Parathyroid adenoma (tissue), 2 donors: ENCODE results near the gene TAS2R43.

Experiments used
- H2AFZ ChIP-seq: fragments of 300-600 bp; sonication (generic); one replicate; pipeline ENCODE4 v1.7.0; 2017; ENCODE audit warnings: antibody characterized with exemption, mild to moderate bottlenecking
- H3K27ac ChIP-seq: fragments of 300-600 bp; sonication (generic); one replicate; pipeline ENCODE4 v1.7.0; 2017
- H3K27me3 ChIP-seq: fragments of 300-600 bp; sonication (generic); one replicate; pipeline ENCODE4 v1.7.0; 2017; ENCODE audit warnings: low read length; ENCODE audit not compliant: control insufficient read depth, insufficient read depth
- H3K36me3 ChIP-seq: fragments of 300-600 bp; sonication (generic); one replicate; pipeline ENCODE4 v1.7.0; 2017; ENCODE audit warnings: low read length; ENCODE audit not compliant: control insufficient read depth, insufficient read depth
- H3K4me1 ChIP-seq: fragments of 300-600 bp; sonication (generic); one replicate; pipeline ENCODE4 v1.7.0; 2017; ENCODE audit warnings: control low read depth
- H3K4me2 ChIP-seq: fragments of 300-600 bp; sonication (generic); one replicate; pipeline ENCODE4 v1.7.0; 2017; ENCODE audit warnings: low read length
- H3K4me3 ChIP-seq: fragments of 300-600 bp; sonication (generic); one replicate; pipeline ENCODE4 v1.7.0; 2017; ENCODE audit warnings: low read depth, low read length
- H3K79me2 ChIP-seq: fragments of 300-600 bp; sonication (generic); one replicate; pipeline ENCODE4 v1.7.0; 2017; ENCODE audit warnings: control low read depth
- H3K9ac ChIP-seq: fragments of 300-600 bp; sonication (generic); one replicate; pipeline ENCODE4 v1.7.0; 2017; ENCODE audit warnings: mild to moderate bottlenecking
- H3K9me3 ChIP-seq: fragments of 300-600 bp; sonication (generic); one replicate; pipeline ENCODE4 v1.7.0; 2017; ENCODE audit warnings: low read length; ENCODE audit not compliant: control insufficient read depth
- TF ChIP-seq, protein P1 (sequence below): fragments of 300-600 bp; sonication (generic); IDR thresholded peaks from one replicate; pipeline ENCODE4 v1.7.0; 2017; ENCODE audit warnings: antibody characterized with exemption, mild to moderate bottlenecking
- donor health status: primary hyperparathyroidism.

Gene TAS2R43

DNA sequence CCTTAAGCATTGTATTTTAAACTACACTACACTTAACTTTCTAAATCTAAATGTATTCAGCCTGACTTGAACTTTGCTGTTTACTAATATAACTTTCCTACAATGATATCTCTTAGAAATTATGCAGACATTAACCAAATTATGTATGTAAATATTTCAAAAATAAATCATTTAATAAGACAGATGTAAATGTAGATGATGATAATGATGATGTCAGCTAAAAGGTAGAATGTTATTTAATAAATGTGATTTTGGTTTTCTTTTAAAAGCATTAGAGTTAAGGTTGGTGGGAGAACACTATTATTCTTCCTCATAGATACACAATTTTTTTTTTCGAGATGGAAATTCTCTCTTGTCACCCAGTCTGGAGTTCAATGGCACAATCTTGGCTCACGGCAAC, 10.1 kb downstream of the TAS2R43 start:
- no peaks in the 10 kb centered on the region for H3K4me1 ChIP-seq
- no peaks in the 10 kb centered on the region for H3K79me2 ChIP-seq
- TF ChIP-seq, protein P1, sequence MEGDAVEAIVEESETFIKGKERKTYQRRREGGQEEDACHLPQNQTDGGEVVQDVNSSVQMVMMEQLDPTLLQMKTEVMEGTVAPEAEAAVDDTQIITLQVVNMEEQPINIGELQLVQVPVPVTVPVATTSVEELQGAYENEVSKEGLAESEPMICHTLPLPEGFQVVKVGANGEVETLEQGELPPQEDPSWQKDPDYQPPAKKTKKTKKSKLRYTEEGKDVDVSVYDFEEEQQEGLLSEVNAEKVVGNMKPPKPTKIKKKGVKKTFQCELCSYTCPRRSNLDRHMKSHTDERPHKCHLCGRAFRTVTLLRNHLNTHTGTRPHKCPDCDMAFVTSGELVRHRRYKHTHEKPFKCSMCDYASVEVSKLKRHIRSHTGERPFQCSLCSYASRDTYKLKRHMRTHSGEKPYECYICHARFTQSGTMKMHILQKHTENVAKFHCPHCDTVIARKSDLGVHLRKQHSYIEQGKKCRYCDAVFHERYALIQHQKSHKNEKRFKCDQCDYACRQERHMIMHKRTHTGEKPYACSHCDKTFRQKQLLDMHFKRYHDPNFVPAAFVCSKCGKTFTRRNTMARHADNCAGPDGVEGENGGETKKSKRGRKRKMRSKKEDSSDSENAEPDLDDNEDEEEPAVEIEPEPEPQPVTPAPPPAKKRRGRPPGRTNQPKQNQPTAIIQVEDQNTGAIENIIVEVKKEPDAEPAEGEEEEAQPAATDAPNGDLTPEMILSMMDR = no peak
- H3K27me3 ChIP-seq = no peaks in the 10 kb centered on the region
- H3K9ac ChIP-seq = no peak overlapping the region
- no peak overlapping the region for H2AFZ ChIP-seq
- H3K27ac ChIP-seq = no peak overlapping the region
- no peaks in the 10 kb centered on the region for H3K9me3 ChIP-seq
- no peaks in the 10 kb centered on the region for H3K36me3 ChIP-seq
- H3K4me2 ChIP-seq = no peak overlapping the region
- no peak overlapping the region for H3K4me3 ChIP-seq

DNA sequence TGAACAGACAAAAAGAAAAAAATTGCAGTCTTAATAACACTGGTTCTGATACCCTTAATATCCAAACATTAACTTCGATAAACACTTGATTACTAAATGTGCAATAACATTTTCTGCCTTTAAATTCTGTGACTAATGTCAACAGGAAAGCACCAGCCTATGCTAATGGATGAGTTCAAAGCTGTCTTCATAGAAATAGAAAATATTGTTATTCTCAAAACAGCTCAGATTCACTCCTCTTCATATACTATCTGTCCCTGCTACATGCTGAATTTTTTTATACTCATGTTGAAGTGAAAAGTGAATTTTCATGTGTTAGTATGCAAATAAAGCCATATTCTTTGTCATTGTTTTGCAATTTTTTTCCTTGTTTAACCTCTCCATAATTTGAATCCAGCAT, 13.9 kb downstream of the TAS2R43 start:
- H3K4me3 ChIP-seq = no peak overlapping the region
- TF ChIP-seq, protein P1 = no peak
- no peaks in the 10 kb centered on the region for H3K4me1 ChIP-seq
- H3K9ac ChIP-seq = no peak overlapping the region
- H3K4me2 ChIP-seq = no peak overlapping the region
- no peaks in the 10 kb centered on the region for H3K9me3 ChIP-seq
- H2AFZ ChIP-seq = no peak overlapping the region
- no peaks in the 10 kb centered on the region for H3K36me3 ChIP-seq
- no peak overlapping the region for H3K27ac ChIP-seq
- no peaks in the 10 kb centered on the region for H3K27me3 ChIP-seq
- no peaks in the 10 kb centered on the region for H3K79me2 ChIP-seq

DNA sequence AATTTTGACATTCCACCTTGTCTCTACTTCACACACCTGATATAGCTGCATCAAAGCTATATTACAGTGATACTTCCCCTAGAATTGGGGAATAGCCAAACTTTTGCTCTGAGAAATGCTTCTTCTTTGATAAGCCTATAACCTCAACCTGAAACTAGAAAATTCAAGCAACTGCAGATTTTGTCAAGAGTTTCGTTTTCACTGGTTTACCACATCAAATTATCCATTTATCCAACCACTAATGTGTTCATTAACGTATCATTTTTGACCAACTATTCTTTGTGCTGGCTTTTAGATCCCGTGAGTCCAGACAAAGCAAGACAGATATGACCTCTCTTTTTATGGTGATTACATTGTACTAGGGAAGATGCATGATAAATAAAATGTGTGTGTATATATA, 16.5 kb downstream of the TAS2R43 start:
- H3K4me1 ChIP-seq = no peaks in the 10 kb centered on the region
- H3K27me3 ChIP-seq = no peaks in the 10 kb centered on the region
- H3K9me3 ChIP-seq = no peaks in the 10 kb centered on the region
- no peak overlapping the region for H3K4me3 ChIP-seq
- no peak overlapping the region for H2AFZ ChIP-seq
- TF ChIP-seq, protein P1 = no peak
- H3K4me2 ChIP-seq = no peak overlapping the region
- H3K9ac ChIP-seq = no peak overlapping the region
- H3K27ac ChIP-seq = no peak overlapping the region
- H3K36me3 ChIP-seq = no peaks in the 10 kb centered on the region
- no peaks in the 10 kb centered on the region for H3K79me2 ChIP-seq

DNA sequence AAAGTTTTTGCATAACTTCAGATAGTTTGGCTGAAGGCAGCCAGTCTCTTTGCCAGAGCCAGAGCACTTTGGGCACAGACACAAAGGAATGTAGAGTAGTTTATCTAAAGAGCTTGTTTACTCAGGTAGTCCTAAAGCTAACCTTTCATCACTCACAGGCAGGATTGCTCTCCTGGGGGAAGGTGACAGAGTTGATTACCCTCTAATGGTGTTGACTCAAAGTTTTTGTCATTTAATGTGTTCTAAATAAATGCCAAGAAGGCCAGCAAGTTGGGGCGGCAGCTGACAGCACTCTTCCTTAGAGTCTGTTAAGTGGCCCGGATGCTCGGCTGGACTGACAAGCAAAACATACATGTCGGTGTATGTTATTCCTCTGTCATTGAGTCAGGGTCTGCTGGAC, 20.7 kb downstream of the TAS2R43 start:
- H3K9me3 ChIP-seq = no peaks in the 10 kb centered on the region
- no peak overlapping the region for H3K4me2 ChIP-seq
- no peaks in the 10 kb centered on the region for H3K79me2 ChIP-seq
- no peaks in the 10 kb centered on the region for H3K36me3 ChIP-seq
- no peaks in the 10 kb centered on the region for H3K4me1 ChIP-seq
- TF ChIP-seq, protein P1 = no peak
- H3K4me3 ChIP-seq = no peak overlapping the region
- no peaks in the 10 kb centered on the region for H3K27me3 ChIP-seq
- H2AFZ ChIP-seq = no peak overlapping the region
- no peak overlapping the region for H3K9ac ChIP-seq
- no peak overlapping the region for H3K27ac ChIP-seq

DNA sequence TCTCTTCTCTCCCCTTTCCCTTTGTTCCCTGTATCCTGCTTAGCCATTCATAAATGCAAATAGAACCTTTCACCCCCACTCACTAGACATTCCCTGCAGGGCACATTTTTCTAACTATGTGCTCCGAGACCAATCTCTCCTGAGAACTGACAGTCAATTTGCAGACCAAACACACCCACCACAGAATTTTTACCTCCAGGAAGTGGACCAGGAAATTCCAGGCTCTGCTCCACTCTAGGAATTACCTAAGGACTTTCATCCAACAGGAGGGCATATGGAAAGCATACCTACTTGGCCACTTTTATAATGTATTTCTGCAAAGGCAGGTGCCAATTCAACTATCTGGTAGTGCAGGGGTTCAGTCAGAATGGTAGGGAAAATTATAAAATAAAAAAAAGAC, 21.1 kb downstream of the TAS2R43 start:
- no peaks in the 10 kb centered on the region for H3K79me2 ChIP-seq
- H3K27me3 ChIP-seq = no peaks in the 10 kb centered on the region
- no peaks in the 10 kb centered on the region for H3K4me1 ChIP-seq
- no peaks in the 10 kb centered on the region for H3K36me3 ChIP-seq
- H3K9me3 ChIP-seq = no peaks in the 10 kb centered on the region
- no peak overlapping the region for H3K4me3 ChIP-seq
- H3K27ac ChIP-seq = no peak overlapping the region
- H3K4me2 ChIP-seq = no peak overlapping the region
- TF ChIP-seq, protein P1 = no peak
- H2AFZ ChIP-seq = no peak overlapping the region
- H3K9ac ChIP-seq = no peak overlapping the region
